Endothelial cell of umbilical vein (primary cell): Measurements from ENCODE around the gene DPP6. TPM values are rescaled to one million over a fixed set of nuclear protein-coding genes. Genes with fewer than 3 reads are reported as not detected.

Experiments used
- BruUV-seq: library from RNA; stranded (reverse); fragments of 400-500 nt; replicated peaks from 2 replicates; lab custom pipeline; 2021; lab: Mats Ljungman, UMichigan
- CTCF ChIA-PET: fragments of 300-600, 350-600 bp; sonication (Branson Sonifier 250); formaldehyde crosslinking; loops from one replicate; lab custom pipeline; 2021; ENCODE audit warnings: antibody characterized with exemption, inconsistent platforms; lab: Charles Lee
- POLR2A ChIA-PET: fragments of 300-600, 350-600 bp; sonication (Branson Sonifier 250); formaldehyde crosslinking; loops from one replicate; lab custom pipeline; 2021; ENCODE audit warnings: antibody characterized with exemption, inconsistent platforms; lab: Charles Lee
- DNase-seq: peaks from one replicate; pipeline ENCODE4 v3.0.0-alpha.2; 2011; ENCODE audit warnings: low read depth, low spot score
- FAIRE-seq: peaks from 2 replicates; lab custom pipeline; 2011; peaks lifted over from hg19 to GRCh38; lab: Jason Lieb, UNC
- H2AFZ ChIP-seq: 2 replicates; pipeline ENCODE4 v1.6.0; 2012; ENCODE audit warnings: low read depth, low read length, control low read depth, inconsistent platforms
- H3K27ac ChIP-seq: 2 replicates; pipeline ENCODE4 v1.5.1; 2011; ENCODE audit warnings: low read depth, mild to moderate bottlenecking, control low read depth, low read length, moderate library complexity; ENCODE audit not compliant: insufficient read depth
- H3K27me3 ChIP-seq, 2 experiments: 2 replicates each; pipeline versions ENCODE4 v1.6.0 to v1.6.1; 2011; ENCODE audit warnings: low read length in 2 of 2, mixed read lengths in 1 of 2; ENCODE audit not compliant: control insufficient read depth in 2 of 2, insufficient read depth in 2 of 2
- H3K36me3 ChIP-seq, 2 experiments: 2 replicates in 1 of 2; 3 replicates in 1 of 2; pipeline ENCODE4 v1.5.1; 2011; ENCODE audit warnings: low read length in 2 of 2, mild to moderate bottlenecking in 1 of 2, moderate library complexity in 1 of 2; ENCODE audit not compliant: control insufficient read depth in 2 of 2, insufficient read depth in 2 of 2; ENCODE audit errors: extremely low read depth in 1 of 2
- H3K4me1 ChIP-seq: 3 replicates; pipeline ENCODE4 v1.5.1; 2011; ENCODE audit warnings: mild to moderate bottlenecking, low read length; ENCODE audit not compliant: control insufficient read depth, insufficient read depth; ENCODE audit errors: extremely low read depth
- H3K4me2 ChIP-seq: 2 replicates; pipeline ENCODE4 v1.6.1; 2011; ENCODE audit warnings: low read length, control low read depth, mixed read lengths; ENCODE audit not compliant: insufficient read depth
- H3K4me3 ChIP-seq, 3 experiments: fragments of 200-600 bp in 1 of 3; sonication (generic), shearing (Covaris generic) in 1 of 3; replicated peaks in 1 of 3; 2 replicates each; pipeline ENCODE4 v1.5.1; 2011 to 2016; ENCODE audit warnings: control low read depth in 3 of 3, low read length in 3 of 3, mild to moderate bottlenecking in 2 of 3, inconsistent platforms in 1 of 3, low read depth in 1 of 3, moderate library complexity in 1 of 3; ENCODE audit not compliant: insufficient read depth in 1 of 3
- H3K79me2 ChIP-seq: 2 replicates; pipeline ENCODE4 v1.6.0; 2012; ENCODE audit warnings: low read length, inconsistent platforms; ENCODE audit not compliant: control insufficient read depth, insufficient read depth
- H3K9ac ChIP-seq: replicated peaks from 2 replicates; pipeline ENCODE3; 2011; ENCODE audit warnings: low read length, control low read depth; ENCODE audit not compliant: insufficient read depth; ENCODE audit errors: extremely low read depth
- H3K9me1 ChIP-seq: replicated peaks from 3 replicates; pipeline ENCODE4 v1.6.0; 2011; ENCODE audit warnings: mild to moderate bottlenecking, low read length; ENCODE audit not compliant: control insufficient read depth, insufficient read depth; ENCODE audit errors: extremely low read depth
- H3K9me3 ChIP-seq: replicated peaks from 2 replicates; pipeline ENCODE4 v1.5.1; 2012; ENCODE audit warnings: low read length, inconsistent platforms; ENCODE audit not compliant: control insufficient read depth, insufficient read depth
- H4K20me1 ChIP-seq: replicated peaks from 2 replicates; pipeline ENCODE3; 2011; ENCODE audit warnings: mild to moderate bottlenecking, low read length; ENCODE audit not compliant: control insufficient read depth, insufficient read depth; ENCODE audit errors: extremely low read depth
- CTCF ChIP-seq, 2 donors: IDR thresholded peaks; 1 replicate in 1 of 2; 2 replicates in 1 of 2; pipeline ENCODE4 v1.5.1; 2011; ENCODE audit warnings: low read length in 2 of 2, mild to moderate bottlenecking in 2 of 2, moderate library complexity in 2 of 2, control low read depth in 1 of 2, inconsistent platforms in 1 of 2, low read depth in 1 of 2; ENCODE audit not compliant: insufficient read depth in 1 of 2; ENCODE audit errors: extremely low read depth in 1 of 2
- EZH2 ChIP-seq: IDR thresholded peaks from 2 replicates; pipeline ENCODE4 v1.6.1; 2012; ENCODE audit warnings: borderline replicate concordance, low read depth, mild to moderate bottlenecking, moderate library complexity, low read length, inconsistent platforms; ENCODE audit not compliant: severe bottlenecking
- FOS ChIP-seq: IDR thresholded peaks from 2 replicates; pipeline ENCODE4 v1.6.1; 2011; ENCODE audit warnings: mild to moderate bottlenecking, low read length, moderate library complexity, borderline replicate concordance; ENCODE audit not compliant: insufficient read depth
- GATA2 ChIP-seq: IDR thresholded peaks from 2 replicates; pipeline ENCODE4 v1.7.0; 2011; ENCODE audit warnings: low read depth, mild to moderate bottlenecking, moderate library complexity, mixed read lengths, low read length; ENCODE audit not compliant: insufficient read length, insufficient read depth
- JUN ChIP-seq: IDR thresholded peaks from 2 replicates; pipeline ENCODE4 v1.6.1; 2011; ENCODE audit warnings: borderline replicate concordance, low read depth; ENCODE audit not compliant: insufficient read length, insufficient read depth
- MAX ChIP-seq: IDR thresholded peaks from 2 replicates; pipeline ENCODE4 v1.6.1; 2011; ENCODE audit not compliant: insufficient read depth, insufficient read length
- MYC ChIP-seq: IDR thresholded peaks from one replicate; pipeline ENCODE4 v1.6.1; 2011; ENCODE audit warnings: mild to moderate bottlenecking, low read depth, low read length
- POLR2A ChIP-seq: IDR thresholded peaks from 2 replicates; pipeline ENCODE4 v1.6.1; 2012; ENCODE audit warnings: low read depth, mild to moderate bottlenecking, control low read depth, low read length
- POLR2AphosphoS5 ChIP-seq: IDR thresholded peaks from 2 replicates; pipeline ENCODE4 v1.6.1; 2012; ENCODE audit warnings: low read depth, mild to moderate bottlenecking, control low read depth, low read length, moderate library complexity; ENCODE audit not compliant: insufficient read depth
- dilution Hi-C: fragments of 300-500 bp; cut with MboI; formaldehyde crosslinking; loops from one replicate; pipeline ENCODE4 v1.15.0; 2019; ENCODE audit warnings: low sequenced_read_pairs; ENCODE audit not compliant: extremely low pct_ligation_motif_present
- intact Hi-C: fragments of 100-400 bp; cut with micrococcal nuclease; formaldehyde crosslinking; loops from one replicate; pipeline ENCODE4 v1.10.0; 2022
- polyA plus RNA-seq, 4 experiments: library from polyadenylated mRNA; depleted of rRNA in 3 of 4; stranded (reverse) in 3 of 4; unstranded in 1 of 4; fragments of >200 nt; gene quantifications; 2 replicates each; pipeline versions ENCODE4 v1.2.1 to v1.2.3, GENCODE V29; 2011 to 2012; ENCODE audit warnings: missing spikeins in 1 of 4
- total RNA-seq: library from RNA; stranded (reverse); gene quantifications from 2 replicates; pipeline ENCODE4 v1.2.3, GENCODE V29; 2021

Gene DPP6
- total and polyA plus RNA-seq, 2 donors (not counting 3 experiments of a cell fraction or from before 2014, with no cell fraction given) = not detected

GRCh38 chr7:154424350-154424749 is 372.2 kb downstream of the DPP6 start:
- no peaks in the 10 kb centered on the region for H3K36me3 ChIP-seq
- no peak overlapping the region for H3K9ac ChIP-seq
- H3K4me2 ChIP-seq = no peak overlapping the region
- H3K27ac ChIP-seq = no peak overlapping the region
- CTCF ChIA-PET = no interaction called here
- H3K4me1 ChIP-seq = no peaks in the 10 kb centered on the region
- H3K9me3 ChIP-seq = peaks cover 5% of the 10 kb centered on the region
- intact Hi-C loops = no loop called here
- DNase-seq (no peak), FAIRE-seq (no peak)
- no peak overlapping the region for H3K4me3 ChIP-seq
- no peak overlapping the region for H2AFZ ChIP-seq
- no peak for TF ChIP-seq MYC
- TF ChIP-seq EZH2 = no peak
- no peak for TF ChIP-seq POLR2A
- TF ChIP-seq JUN = no peak
- TF ChIP-seq CTCF (IDR thresholded peaks at IDR 0.05; ENCODE audit: extremely low read depth in 1 of 2, insufficient read depth in 1 of 2, low read depth in 1 of 2, low read length in 2 of 2) = no peak
- TF ChIP-seq POLR2AphosphoS5 = no peak
- no peak for TF ChIP-seq FOS
- TF ChIP-seq GATA2 = no peak
- no peak for TF ChIP-seq MAX
- POLR2A ChIA-PET = no interaction called here
- dilution Hi-C loops = no loop called here
- no peaks in the 10 kb centered on the region for H4K20me1 ChIP-seq
- H3K9me1 ChIP-seq = no peaks in the 10 kb centered on the region
- H3K27me3 ChIP-seq = no peaks in the 10 kb centered on the region
- BruUV-seq = no TSS peak
- no peaks in the 10 kb centered on the region for H3K79me2 ChIP-seq
